Smooth muscle cell (in vitro differentiated cells): ENCODE results near the gene PSPH. TPM values are rescaled to one million over a fixed set of nuclear protein-coding genes. Genes with fewer than 3 reads are reported as not detected.
"Not testable (repeated sequence)": the region's sequence is repeated elsewhere in the genome, so short reads cannot be mapped to it uniquely, and the experiment has no call there.

Experiments
- DNase-seq: peaks from one replicate; lab custom pipeline; 2025; ENCODE audit not compliant: unreplicated experiment; lab: John Stamatoyannopoulos, UW
- H2AFZ ChIP-seq: fragments of 200-600 bp; sonication (generic); 2 replicates; pipeline ENCODE4 v1.6.0; 2016; ENCODE audit warnings: antibody characterized with exemption, low read depth, mild to moderate bottlenecking
- H3F3A ChIP-seq: fragments of 200-600 bp; sonication (generic); 2 replicates; pipeline ENCODE4 v1.6.0; 2017; ENCODE audit warnings: antibody characterized with exemption, low read depth
- H3K27ac ChIP-seq: fragments of 200-600 bp; sonication (generic); 2 replicates; pipeline ENCODE4 v1.5.1; 2016; ENCODE audit warnings: low read depth, mild to moderate bottlenecking
- H3K27me3 ChIP-seq: fragments of 200-600 bp; sonication (generic); 2 replicates; pipeline ENCODE4 v1.6.1; 2016; ENCODE audit warnings: low read depth, mild to moderate bottlenecking
- H3K36me3 ChIP-seq: fragments of 200-600 bp; sonication (generic); 2 replicates; pipeline ENCODE4 v1.5.1; 2016; ENCODE audit warnings: low read depth
- H3K4me1 ChIP-seq: fragments of 200-600 bp; sonication (generic); 2 replicates; pipeline ENCODE4 v1.5.1; 2016; ENCODE audit warnings: low read depth
- H3K4me2 ChIP-seq: fragments of 200-600 bp; sonication (generic); 2 replicates; pipeline ENCODE4 v1.6.0; 2016; ENCODE audit warnings: mild to moderate bottlenecking
- H3K4me3 ChIP-seq: fragments of 200-600 bp; sonication (generic); 2 replicates; pipeline ENCODE4 v1.5.1; 2016; ENCODE audit warnings: mild to moderate bottlenecking
- H3K79me2 ChIP-seq: fragments of 200-600 bp; sonication (generic); 2 replicates; pipeline ENCODE4 v1.6.0; 2016; ENCODE audit warnings: low read depth, mild to moderate bottlenecking
- H3K9ac ChIP-seq: fragments of 200-600 bp; sonication (generic); 2 replicates; pipeline ENCODE4 v1.6.0; 2016; ENCODE audit warnings: low read depth
- H3K9me3 ChIP-seq: fragments of 200-600 bp; sonication (generic); replicated peaks from 2 replicates; pipeline ENCODE4 v1.5.1; 2016; ENCODE audit warnings: low read depth
- H4K20me1 ChIP-seq: fragments of 200-600 bp; sonication (generic); 2 replicates; pipeline ENCODE4 v1.6.0; 2016; ENCODE audit warnings: low read depth
- CTCF ChIP-seq: fragments of 200-600 bp; sonication (generic); IDR thresholded peaks from 2 replicates; pipeline ENCODE4 v1.5.1; 2017; ENCODE audit warnings: borderline replicate concordance, mild to moderate bottlenecking, antibody characterized with exemption; ENCODE audit not compliant: insufficient read depth, poor library complexity, severe bottlenecking
- WGBS: methylation state at CpG from one replicate; pipeline ENCODE4 v1.1.7; 2016; ENCODE audit warnings: low lambda C conversion rate; 5-methylcytosine and 5-hydroxymethylcytosine counted together
- polyA plus RNA-seq: library from polyadenylated mRNA; unstranded; fragments of >200 nt; fragmentation: Nextera tagmentation; extraction: Ambion mirVana; gene quantifications from 2 replicates; pipeline ENCODE4 v1.2.1, GENCODE V29; 2016
- total RNA-seq: library from RNA; depleted of rRNA; stranded (reverse); fragments of >200 nt; gene quantifications from 2 replicates; pipeline ENCODE4 v1.2.3, GENCODE V29; 2014

PSPH gene
- total and polyA plus RNA-seq, 2 experiments from 2014 or later, result 14.8 to 31.2 TPM

- Histone ChIP-seq H3K4me2 (peak overlapping the region; percentile 43), H3K4me1 (peaks cover 3% of the 10 kb centered on the region), H4K20me1 (no peaks in the 10 kb centered on the region), H3K9me3 (no peaks in the 10 kb centered on the region), H3K4me3 (no peak overlapping the region), H3K36me3 (no peaks in the 10 kb centered on the region), H3K27me3 (no peaks in the 10 kb centered on the region), H3K27ac (peak overlapping the region; percentile 79), H3K9ac (no peak overlapping the region), H3F3A (peaks cover 16% of the 10 kb centered on the region), H3K79me2 (peaks cover 13% of the 10 kb centered on the region), H2AFZ (no peak overlapping the region)
- DNase-seq, result no peak
- 59% methylated on average over 5 of the region's 5 CpGs for WGBS
- TF ChIP-seq CTCF, result no peak
These were observed 4.4 kb downstream of the PSPH start for GRCh38 chr7:56046721-56047445.

- not testable (repeated sequence) for H3K4me1 ChIP-seq, H3K9ac ChIP-seq, H3K4me3 ChIP-seq, H3K36me3 ChIP-seq, H3K9me3 ChIP-seq, DNase-seq, H3K27me3 ChIP-seq, H4K20me1 ChIP-seq, H3K27ac ChIP-seq, H2AFZ ChIP-seq, H3K4me2 ChIP-seq
- WGBS, result 98% methylated on average over 2 of the region's 2 CpGs
- H3K79me2 ChIP-seq, result peaks cover 10% of the 10 kb centered on the region
- H3F3A ChIP-seq, result peaks cover 16% of the 10 kb centered on the region
These were observed 5.5 kb downstream of the PSPH start for GRCh38 chr7:56045758-56046157.

DNA sequence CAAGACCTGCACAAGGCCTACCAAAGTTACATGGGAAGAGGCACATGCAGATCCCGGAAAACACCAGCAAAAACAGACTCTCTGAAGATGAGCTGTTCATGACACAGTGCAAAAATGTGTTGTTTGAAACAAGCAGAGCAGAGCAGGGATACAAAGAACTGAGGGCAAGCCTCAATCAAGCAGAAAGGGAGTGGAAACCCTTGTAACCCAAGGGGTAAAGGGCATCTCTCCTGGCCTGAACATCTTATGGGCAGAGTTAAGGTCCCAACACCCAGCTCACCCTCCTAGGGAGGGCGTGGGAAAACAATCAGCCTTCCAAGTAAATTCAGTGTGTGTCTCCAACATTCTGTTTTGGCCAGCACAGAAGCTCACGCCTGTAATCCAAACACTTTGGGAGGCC is 10.5 kb downstream of the PSPH start:
- no peaks in the 10 kb centered on the region for H3F3A ChIP-seq
- H3K4me1 ChIP-seq, result no peaks in the 10 kb centered on the region
- H3K4me2 ChIP-seq, result no peak overlapping the region
- 90% methylated on average over 3 of the region's 3 CpGs for WGBS
- TF ChIP-seq CTCF, result no peak
- no peaks in the 10 kb centered on the region for H3K27me3 ChIP-seq
- H3K9ac ChIP-seq, result no peak overlapping the region
- no peaks in the 10 kb centered on the region for H3K36me3 ChIP-seq
- H2AFZ ChIP-seq, result no peak overlapping the region
- H4K20me1 ChIP-seq, result no peaks in the 10 kb centered on the region
- no peak for DNase-seq
- H3K79me2 ChIP-seq, result peaks cover 9% of the 10 kb centered on the region
- no peak overlapping the region for H3K4me3 ChIP-seq
- H3K27ac ChIP-seq, result no peak overlapping the region
- no peaks in the 10 kb centered on the region for H3K9me3 ChIP-seq

- peak overlapping the region; percentile 74 for H3K4me3 ChIP-seq
- peaks cover 16% of the 10 kb centered on the region for H3K79me2 ChIP-seq
- H3K27me3 ChIP-seq, result no peaks in the 10 kb centered on the region
- no peaks in the 10 kb centered on the region for H3F3A ChIP-seq
- peak overlapping the region; percentile 9 for H3K27ac ChIP-seq
- no peaks in the 10 kb centered on the region for H3K36me3 ChIP-seq
- 3% methylated on average over 27 of the region's 27 CpGs for WGBS
- peak; percentile 19 for TF ChIP-seq CTCF
- H3K9me3 ChIP-seq, result no peaks in the 10 kb centered on the region
- peak overlapping the region; percentile 39 for H3K9ac ChIP-seq
- H2AFZ ChIP-seq, result peak overlapping the region; percentile 91
- no peaks in the 10 kb centered on the region for H4K20me1 ChIP-seq
- H3K4me2 ChIP-seq, result peak overlapping the region; percentile 87
- DNase-seq, result peak; percentile 13
- H3K4me1 ChIP-seq, result peaks cover 4% of the 10 kb centered on the region
These were observed 17.4 kb downstream of the PSPH start for GRCh38 chr7:56033671-56034432.

- not testable (repeated sequence) for H4K20me1 ChIP-seq, H3K9me3 ChIP-seq, H3F3A ChIP-seq, H3K4me1 ChIP-seq, H3K27ac ChIP-seq, H2AFZ ChIP-seq, H3K9ac ChIP-seq, H3K27me3 ChIP-seq, DNase-seq, H3K36me3 ChIP-seq
- WGBS, result 95% methylated on average over 7 of the region's 7 CpGs
- H3K79me2 ChIP-seq, result peaks cover 16% of the 10 kb centered on the region
- peak overlapping the region; percentile 74 for H3K4me3 ChIP-seq
- H3K4me2 ChIP-seq, result peak overlapping the region; percentile 87
These were observed 18.7 kb downstream of the PSPH start for GRCh38 chr7:56032578-56032977.

DNA sequence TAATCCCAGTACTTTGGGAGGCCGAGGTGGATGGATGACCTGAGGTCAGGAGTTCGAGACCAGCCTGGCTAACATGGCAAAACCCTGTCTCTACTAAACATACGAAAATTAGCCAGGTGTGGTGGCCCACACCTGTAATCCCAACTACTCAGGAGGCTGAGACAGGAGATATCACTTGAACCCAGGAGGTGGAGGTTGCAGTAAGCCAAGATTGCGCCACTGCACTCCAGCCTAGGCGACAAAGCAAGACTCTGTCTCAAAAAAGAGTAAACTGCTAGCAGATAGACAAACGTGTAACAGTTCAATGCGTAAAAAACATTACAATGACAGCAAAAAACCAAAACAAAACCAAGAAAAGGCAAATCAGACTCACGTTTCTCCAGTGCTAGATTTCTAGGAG is 19.7 kb downstream of the PSPH start:
- H4K20me1 ChIP-seq, H3K36me3 ChIP-seq, H3F3A ChIP-seq, H3K4me1 ChIP-seq, H2AFZ ChIP-seq, H3K4me2 ChIP-seq, DNase-seq, H3K4me3 ChIP-seq, H3K27ac ChIP-seq, H3K9me3 ChIP-seq, H3K9ac ChIP-seq, H3K27me3 ChIP-seq: not testable (repeated sequence)
- peaks cover 16% of the 10 kb centered on the region for H3K79me2 ChIP-seq
- WGBS, result 82% methylated on average over 8 of the region's 8 CpGs
